Islet precursor cell (in vitro differentiated cells): ENCODE measurements around the gene GPR89A.
A peak's percentile ranks its signal among the peaks of the same experiment; 100 is the strongest.
"Not testable (repeated sequence)": the region's sequence is repeated elsewhere in the genome, so short reads cannot be mapped to it uniquely, and the experiment has no call there.

Experiments used
- DNase-seq: peaks from one replicate; pipeline ENCODE4 v3.0.0-alpha.2; 2018

The GPR89A gene

DNA sequence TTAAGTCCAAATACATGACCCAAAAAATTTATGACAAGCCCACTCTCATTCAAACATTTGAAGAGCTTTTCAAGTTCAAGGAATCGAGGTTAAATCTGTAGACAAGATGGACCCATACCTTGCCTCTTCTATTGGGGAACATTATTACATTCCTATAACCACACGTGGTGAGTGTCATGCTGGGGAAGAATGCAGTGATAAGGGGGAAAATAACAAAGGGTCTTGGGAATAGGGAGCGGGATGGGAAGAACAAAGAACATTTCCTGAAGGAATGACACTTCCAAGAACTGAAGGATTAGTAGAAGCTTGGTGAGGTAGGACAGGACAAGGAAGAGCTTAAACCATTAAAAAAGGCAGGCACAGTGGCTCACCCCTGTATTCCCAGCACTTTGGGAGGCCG, 80.5 kb downstream of the GPR89A start:
- DNase-seq = no peak

DNA sequence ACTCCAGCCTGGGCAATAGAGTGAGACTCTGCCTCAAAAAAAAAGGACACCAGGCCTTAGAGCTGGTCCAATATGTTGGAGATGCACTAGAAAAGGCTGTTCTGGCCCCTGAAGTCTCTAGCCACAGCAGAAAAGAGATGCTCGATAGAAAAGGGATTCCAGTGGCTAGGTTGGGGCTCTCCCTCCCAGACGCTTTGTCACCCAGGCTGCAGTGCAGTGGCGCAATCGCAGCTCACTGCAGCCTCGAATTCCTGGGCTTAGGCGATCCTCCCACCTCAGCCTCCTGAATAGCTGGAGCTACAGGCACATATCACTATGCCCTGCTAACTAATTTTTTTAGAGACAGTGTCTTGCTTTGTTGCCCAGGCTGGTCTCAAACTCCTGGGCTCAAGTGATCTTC, 81.1 kb downstream of the GPR89A start:
- DNase-seq = no peak

DNA sequence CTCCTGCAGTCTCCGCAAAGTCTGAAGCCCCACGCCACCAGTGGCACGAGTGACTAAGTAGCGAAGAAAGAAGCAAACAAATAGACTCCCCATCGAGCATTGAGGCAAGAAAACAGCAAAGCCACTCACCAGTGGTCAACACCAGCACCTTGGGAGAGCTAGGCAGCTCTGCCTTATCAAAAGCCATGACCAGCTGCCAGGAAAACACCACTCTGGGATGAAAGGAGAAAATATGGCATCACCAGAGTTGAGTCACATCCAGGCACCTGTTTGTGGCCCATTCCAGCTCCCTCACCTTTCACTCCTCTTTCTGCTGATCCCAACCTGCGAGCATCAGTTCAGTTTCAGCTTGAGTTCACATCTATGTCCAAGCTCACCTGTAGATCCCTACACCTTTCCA, 82.1 kb downstream of the GPR89A start:
- DNase-seq = no peak

DNA sequence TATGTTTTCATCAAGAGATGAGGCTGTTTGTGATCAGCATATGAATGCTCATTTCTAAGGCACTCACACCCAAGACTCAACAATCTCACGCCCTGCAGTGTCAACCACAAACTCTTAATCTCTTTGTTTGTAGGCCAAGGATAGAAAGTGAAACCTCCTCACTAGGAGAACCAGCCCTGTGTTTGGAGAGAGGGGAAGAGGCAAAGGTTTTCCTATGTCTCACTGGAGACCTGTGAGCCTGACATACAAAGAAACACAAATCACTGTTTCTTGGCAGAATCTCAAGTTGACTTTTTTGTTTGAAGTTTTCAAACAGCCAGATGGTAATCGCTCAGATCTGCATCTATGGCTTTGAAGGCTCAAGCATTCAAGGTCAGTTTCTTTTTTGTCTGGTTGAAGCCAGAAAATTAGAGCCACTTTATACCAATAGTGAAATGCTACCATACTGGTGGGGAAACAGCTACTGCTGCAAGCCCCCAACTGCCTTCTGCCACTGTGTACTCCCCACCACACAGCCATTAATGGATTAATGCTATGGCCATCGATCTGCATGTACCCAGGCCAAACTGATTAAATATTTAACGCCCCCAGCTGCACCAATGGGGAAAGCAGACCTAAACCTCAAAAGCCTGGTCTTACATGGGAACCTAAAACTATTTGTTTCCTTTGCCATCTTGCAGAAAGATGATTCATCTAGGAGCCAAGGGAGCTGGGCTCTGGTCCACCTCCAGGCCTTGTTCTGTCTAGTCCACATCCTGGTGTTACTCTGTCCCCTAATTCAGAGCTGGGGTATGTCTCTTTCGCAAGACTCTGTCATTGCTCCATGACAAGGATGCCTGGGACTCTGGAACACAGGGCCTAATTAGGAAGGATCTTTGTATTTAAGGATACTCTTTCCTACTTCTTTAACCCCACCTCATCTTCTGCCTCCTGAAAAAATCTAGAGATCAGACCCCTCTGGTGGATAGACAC, 83.1 kb downstream of the GPR89A start:
- DNase-seq = peak; percentile 81

DNA sequence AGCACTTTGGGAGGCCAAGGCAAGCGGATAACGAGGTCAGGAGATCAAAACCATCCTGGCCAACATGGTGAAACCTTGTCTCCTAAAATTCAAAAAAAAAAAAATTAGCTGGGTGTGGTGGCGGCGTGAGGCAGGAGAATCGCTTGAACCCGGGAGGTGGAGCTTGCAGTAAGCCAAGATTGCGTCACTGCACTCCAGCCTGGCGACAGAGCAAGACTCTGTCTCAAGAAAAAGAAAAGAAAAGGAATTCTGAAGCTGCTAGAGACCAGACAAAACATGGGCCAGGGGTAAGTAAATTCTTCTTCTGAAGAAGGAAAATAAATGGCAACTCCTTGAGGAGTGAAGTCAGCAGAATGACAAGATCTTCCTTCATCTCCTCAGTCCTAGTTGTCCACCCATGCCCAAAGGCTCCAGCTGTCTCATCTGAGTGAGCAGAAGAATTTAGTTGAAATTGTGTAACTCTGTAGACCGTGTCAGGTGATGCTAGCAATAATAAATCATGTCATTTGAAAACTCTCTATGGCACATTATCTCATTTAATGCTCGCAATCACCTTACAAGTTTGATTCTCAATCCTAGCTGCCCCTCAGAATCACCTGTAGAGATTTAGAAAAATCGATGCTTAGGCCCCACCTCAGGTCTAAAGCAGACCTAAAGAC, 85.1 kb downstream of the GPR89A start:
- no peak for DNase-seq

DNA sequence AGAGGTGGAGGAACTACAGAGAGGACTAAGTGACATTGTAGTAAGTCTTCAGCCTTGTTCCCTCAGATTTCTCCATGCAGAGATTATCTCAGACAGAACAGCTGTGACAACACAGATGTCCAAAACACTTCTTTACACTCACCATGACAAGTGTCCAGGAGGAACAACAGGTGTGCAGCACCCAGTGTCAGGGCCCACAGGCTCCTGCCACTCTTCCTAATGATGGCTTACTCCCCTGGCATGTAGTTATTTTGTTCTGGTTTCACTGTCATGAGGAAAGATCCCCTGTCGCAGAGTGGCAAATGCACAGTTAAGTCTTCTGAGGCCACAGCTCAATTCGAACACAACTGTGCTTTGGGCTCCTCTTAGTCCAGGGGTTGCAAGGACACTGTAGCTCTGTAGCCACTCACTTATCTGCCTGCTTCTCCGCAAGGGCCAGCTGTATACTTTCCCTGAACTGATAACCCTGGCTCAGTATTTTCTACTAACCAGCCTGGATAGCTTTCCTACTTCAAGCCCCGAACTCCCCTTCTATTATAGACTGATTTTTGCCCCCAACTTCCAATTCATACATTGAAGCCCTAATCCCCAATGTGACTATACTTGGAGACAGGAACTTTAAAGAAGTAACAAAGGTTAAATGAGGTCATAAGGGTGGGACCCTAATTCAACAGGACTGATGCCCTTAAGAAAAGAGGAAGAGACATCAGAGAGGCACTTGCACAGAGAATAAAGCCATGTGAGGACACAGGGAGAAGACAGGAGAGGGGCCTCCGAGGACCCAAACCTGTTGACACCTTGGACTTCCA, 88.2 kb downstream of the GPR89A start:
- no peak for DNase-seq

DNA sequence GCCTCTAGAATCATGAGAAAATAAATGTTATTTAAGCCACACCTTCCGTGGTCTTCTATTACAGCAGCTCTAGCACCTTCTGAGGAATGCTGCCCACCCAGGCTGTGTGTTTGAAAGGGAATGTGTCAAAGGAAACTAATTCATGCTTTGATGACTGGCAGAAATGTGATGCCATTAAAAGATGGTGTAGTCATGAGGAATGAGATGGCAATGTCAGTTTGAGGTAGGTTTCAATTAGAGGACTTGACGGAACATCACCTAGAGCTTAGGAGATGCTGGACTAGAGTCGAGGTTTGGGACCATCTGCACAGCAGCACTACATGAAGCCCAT, 88.8 kb downstream of the GPR89A start:
- no peak for DNase-seq

DNA sequence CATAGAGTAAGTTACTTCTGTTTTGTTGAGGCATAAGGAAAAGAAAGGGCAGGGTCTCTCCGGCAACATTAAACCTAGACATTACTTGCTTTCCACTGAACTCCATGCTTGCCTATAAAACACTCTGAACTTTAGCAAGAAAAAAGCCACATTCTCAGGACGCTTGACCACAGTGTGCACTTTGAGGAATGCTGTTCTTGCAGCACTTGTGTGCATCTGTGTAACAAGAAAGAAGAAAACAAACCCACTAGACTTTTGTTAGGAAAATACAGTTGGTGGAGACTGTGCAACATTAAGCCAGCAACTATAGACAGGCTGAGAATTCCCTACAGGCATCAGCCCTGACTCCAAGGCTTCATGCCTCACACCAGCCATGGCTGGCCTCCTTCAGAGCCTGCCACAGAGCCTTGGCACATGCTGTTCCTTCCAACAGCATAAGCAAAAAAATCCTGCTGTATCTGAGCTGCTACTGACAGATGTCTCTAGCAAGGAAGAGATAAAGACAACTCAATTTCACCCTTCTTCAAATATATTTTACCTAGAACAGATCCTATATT, 93.6 kb downstream of the GPR89A start:
- no peak for DNase-seq

DNA sequence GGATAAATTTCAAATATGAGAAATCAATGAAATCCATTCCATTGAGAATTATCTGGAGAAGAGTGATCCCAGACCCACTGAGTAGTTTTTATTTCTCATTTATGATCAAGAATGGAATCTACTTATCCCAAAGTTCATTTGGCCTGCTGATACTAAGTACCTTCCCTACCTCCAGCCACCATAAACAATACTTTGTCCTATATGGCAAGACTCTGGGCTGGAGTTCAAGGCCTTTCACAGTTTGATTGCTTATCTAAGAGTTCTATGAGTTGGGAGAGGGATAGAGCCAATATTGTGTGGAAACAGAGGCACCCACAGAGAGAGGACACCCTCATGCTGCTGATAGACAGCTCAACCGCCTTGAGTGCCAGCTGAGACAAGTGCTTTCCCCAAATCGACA, 94.3 kb downstream of the GPR89A start:
- DNase-seq = no peak

DNA sequence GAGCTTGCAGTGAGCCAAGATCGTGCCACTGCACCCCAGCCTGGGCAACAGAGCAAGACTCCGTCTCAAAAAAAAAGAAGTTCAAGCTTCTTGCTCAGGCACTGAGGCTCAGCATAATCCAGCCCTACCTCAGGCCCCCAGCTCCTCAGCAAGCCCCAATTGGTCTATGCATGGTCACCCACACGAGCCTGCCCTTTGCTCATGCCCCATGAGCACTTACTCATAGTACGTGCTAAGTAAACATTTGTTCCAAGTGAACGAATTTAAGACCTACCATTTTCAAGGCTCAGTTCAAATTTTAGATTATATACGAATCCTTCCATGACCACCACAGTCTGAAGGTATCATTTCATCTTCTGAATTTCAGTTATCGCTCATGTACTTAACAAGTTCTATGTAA, 95.0 kb downstream of the GPR89A start:
- no peak for DNase-seq

DNA sequence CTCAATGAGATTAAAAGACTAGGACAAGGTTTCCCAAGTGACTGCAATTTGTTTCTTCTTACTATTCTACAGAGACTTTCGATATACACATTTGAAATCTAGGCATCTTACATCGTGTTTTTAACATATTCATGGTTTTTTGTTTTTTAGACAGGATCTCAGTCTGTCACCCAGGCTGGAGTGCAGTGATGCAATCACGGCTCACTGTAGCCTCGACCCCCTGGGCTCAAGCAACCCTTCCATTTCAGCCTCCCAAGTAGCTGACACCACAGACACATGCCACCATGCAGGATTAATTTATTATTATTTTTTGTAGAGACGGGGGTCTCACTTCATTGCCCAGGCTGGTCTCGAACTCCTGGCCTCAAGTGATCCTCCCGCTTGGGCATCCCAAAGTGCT, 97.8 kb downstream of the GPR89A start:
- DNase-seq = no peak

DNA sequence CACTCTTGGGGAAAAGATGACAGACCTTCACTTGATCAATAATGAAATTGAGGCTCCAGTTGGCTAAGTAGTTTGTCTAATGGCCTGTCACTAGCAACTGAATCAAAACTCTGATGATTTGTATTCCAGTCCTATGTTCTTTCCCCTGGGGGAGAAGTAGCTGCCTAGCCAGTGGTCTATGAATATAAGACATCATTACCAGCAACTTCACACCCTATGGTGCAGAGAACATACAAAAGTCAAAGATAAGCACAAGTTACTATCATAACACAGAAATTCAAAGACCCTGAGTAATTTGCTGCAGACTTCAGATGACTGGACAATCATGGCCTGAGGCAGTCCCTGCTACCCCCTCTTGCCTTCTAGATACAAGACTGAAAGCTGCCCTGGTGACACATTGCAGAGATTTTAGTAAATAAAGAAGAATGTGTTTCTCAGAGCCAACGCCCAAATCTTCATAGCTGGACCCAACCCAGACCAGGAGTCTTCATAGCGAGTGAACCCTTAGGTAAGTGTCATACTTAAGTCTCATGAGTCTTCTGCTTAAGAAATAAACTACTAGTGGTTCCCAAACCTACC, 98.4 kb downstream of the GPR89A start:
- DNase-seq = peak; percentile 85

DNA sequence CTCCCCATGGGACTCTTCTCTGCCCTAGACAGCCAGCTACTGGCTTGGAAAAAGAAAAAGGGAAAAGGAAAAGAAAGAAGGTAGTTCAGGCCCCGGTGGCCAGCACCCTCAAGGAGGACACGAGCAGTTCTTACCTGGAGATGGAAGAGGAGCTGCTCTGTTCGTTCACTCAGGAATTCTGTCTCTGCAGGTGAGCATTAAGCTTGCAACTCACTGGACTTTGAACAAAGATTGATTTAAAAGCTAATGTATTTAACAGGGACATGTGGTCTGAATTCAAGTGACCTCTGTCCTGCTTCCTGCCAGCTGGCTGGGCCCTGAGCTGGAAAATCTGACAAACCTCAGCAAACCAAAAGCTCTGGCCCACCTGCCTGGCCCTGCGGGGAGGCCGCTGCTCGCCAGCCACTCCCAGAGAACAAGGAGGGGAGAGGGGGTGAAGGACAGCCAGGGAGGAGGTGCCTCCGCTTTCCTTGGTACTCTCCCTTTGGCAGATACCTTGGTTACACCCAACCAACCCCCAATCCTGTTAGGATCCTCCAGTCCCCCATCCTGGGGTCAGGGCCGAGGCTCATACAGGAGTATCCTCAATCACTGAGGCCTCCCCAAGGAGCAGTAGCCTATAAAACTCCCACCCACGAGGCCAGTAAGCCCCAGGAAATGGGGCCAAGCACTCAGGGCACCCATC, 99.5 kb downstream of the GPR89A start, which contains the start of gene PDZK1:
Gene PDZK1 (minus strand): TSS at position 186 of the 685 bp plus-strand sequence. CDS start 19,347 bp downstream, outside the sequence.
- DNase-seq = no peak

DNA sequence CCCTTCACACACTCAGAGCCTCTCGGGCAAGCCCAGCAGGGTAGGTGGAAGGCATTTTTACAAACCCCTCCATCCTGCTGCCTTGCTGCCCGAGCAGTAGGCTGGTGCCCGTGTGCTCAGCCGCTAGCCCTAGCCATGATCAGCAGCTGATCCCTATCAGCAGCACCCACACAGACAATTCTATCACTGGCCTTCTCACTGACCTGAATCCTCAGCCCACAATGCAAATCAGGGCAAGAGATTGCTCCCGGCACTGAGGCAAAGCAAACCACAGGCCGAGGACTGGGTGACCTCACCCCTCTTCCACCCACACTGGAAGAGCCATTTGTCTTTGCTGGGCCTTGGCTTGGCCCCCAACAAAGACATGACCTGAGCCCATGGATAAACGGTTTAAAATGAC, 100.3 kb downstream of the GPR89A start:
- DNase-seq = no peak

DNA sequence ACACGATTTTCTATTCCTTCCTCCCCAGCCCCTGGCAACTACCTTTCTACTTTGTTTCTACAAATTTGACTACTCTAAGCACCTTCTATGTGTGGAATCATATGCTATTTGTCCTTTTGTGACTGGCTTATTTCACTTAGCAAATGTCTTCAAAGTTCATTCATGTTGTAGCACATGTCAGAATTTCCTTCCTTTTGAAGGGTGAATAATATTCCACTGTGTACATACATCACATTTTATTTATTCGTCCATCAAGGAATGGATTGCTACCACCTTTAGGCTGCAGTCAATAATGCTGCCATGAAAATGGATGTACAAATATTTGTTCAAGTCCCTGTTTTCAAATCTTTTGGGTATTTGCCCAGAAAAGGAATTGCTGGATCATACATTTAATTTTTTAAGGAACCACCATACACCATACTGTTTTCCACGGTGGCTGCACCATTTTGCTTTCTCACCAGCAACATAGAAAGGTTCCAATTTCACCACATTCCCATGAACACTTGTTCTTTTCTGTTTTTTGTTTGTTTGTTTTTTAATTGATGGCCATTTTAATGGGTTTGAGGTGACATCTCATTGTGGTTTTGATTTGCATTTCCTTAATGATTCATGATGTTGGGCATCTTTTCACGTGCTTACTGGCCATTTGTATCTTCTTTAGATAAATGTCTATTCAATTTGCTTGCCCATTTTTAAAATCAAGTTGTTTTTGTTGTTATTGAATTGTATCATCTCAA, 102.7 kb downstream of the GPR89A start:
- DNase-seq = no peak

DNA sequence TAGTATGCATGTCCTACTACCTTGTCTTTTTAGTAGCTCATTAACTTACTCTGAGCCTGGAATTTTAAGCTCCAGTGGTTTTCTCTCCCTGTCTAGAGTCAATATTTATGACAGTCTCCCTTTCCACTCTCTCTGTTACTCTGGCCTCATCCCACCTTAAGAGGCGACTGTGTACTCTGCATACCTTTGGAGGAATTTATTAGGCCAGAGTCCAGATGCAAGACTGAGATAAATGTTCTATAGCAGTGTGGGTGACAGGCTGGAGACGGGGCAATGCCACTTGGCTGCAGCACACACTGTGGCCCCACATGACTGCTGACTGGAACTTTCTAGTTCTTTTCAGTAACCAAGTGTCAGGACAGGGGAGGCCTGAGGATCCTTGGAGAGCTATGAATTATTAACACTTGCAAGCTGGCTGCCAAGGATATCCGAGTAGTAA, 103.4 kb downstream of the GPR89A start:
- DNase-seq = peak; percentile 86

DNA sequence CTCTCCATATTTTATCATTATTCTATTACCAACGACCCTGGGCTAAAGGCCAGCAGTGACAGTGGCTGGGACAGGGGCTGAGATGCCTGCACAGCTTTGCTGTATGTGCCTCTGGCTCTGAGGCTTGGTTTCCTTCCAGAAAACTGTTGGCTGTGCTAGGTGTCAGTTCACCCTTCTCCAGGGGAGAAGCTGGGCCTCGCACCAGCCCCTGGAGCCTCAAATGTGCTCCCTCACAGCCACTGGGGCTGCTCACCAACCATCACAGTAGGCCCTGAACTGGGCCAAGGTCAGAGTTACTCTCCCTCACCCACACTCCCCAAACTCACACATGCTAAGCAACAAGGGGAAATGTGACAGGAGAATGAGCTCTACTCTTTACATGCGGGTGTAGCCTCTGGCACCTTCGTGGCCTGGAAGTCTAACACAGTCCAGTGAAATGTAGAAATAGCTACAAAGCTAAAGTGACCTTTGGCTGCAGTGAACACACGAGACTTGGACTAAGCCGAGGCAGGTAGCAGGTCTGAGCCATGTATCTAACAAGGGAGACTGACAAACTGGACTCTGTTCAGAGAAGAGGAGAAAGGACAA, 106.8 kb downstream of the GPR89A start:
- DNase-seq = peak; percentile 46

DNA sequence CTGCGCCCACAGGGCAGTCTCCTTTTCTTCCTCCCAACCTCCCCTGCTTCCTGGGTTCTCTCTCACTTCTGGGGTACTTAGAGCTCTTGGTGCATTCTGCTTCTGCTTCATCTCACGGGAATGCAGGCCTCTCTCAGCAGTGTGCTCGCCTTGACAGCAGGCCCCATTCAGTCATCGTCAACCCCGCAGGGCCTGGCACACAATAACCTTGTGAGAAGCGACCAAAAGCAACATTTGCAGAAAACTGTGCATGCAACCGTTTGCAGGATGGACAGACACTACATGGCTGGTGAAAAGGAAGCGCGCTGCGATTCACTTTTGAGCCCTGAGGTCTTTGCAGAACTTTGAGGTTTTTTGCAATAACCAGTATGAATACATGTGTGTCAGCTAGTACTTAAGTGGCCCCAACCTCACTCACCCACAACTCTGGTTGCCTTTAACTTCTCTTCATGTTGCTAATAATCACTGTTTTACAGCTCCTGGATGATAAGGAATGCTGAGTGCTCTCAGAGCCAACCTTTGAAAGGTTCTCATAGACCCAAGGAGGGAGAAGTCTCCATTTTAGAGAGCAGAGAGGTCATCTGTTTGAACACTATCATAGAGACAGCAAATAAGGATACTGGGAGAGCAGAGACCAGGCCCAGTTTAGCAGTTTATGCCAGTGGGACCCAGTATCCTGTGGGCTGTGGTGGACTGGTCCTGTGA, 109.0 kb downstream of the GPR89A start:
- DNase-seq = peak; percentile 92

DNA sequence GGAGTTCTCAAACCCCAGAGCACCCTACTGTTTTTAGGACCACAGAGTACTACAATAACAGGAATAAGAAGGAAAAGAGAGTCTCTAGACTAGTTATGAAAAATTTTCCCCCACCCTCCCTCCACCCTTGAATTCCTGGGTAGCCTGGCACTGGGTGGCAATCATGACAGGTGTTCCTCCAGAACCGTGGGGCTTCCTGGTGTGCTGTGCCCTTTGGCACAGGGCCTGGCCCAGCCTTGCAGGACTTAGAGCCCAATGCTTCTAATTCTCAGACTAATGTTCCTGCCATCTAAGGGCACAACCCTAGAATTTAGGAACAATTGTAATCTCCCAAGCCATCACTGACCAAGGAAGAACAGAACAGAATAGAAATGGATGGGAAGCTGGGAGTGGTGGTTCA, 110.0 kb downstream of the GPR89A start:
- peak; percentile 23 for DNase-seq

DNA sequence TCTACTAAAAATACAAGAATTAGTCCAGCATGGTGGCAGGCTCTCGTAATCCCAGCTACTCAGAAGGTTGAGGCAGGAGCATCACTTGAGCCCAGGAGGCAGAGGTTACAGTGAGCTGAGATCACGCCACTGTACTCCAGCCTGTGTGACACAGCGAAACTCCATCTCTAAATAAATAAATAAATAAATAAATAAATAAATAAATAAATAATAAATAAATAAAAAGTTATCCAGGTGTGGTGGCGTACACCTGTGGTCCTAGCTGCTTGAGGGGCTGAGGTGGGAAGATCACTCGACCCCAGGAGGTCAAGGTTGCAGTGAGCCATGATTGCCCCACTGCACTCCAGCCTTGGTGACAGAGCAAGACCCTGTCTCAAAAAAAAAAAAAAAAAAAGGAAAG, 110.7 kb downstream of the GPR89A start:
- not testable (repeated sequence) for DNase-seq
